HG02885 (cell line): ENCODE measurements around the gene OR14C36.
A peak's percentile ranks its signal among the peaks of the same experiment; 100 is the strongest.
"Not testable (repeated sequence)": the region's sequence is repeated elsewhere in the genome, so short reads cannot be mapped to it uniquely, and the experiment has no call there.

ENCODE experiments used
- ATAC-seq: cut with Tn5 transposase; IDR thresholded peaks from one replicate; pipeline ENCODE4 v1.9.1; 2021; ENCODE audit warnings: mild to moderate bottlenecking; ENCODE audit not compliant: unreplicated experiment, poor library complexity

Gene OR14C36, protein sequence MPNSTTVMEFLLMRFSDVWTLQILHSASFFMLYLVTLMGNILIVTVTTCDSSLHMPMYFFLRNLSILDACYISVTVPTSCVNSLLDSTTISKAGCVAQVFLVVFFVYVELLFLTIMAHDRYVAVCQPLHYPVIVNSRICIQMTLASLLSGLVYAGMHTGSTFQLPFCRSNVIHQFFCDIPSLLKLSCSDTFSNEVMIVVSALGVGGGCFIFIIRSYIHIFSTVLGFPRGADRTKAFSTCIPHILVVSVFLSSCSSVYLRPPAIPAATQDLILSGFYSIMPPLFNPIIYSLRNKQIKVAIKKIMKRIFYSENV

DNA sequence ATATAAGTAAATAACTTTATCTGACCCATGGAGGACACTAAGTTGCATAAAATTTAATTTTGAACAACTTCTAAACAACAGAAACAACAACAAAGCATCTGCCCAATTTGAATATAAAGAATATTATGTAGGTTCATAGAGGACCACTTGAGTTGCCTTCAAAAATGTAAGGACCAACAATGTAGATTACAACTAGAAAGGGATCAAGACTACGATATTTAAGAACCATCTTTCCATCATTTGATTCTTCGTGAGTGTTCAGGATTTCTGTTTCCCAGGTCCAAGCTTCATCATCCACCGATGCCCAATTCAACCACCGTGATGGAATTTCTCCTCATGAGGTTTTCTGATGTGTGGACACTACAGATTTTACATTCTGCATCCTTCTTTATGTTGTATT is at the start of gene OR14C36:
Gene OR14C36 (plus strand): TSS at position 301 of the 400 bp plus-strand sequence. CDS start 0 bp downstream, at position 301.
- ATAC-seq = no peak

DNA sequence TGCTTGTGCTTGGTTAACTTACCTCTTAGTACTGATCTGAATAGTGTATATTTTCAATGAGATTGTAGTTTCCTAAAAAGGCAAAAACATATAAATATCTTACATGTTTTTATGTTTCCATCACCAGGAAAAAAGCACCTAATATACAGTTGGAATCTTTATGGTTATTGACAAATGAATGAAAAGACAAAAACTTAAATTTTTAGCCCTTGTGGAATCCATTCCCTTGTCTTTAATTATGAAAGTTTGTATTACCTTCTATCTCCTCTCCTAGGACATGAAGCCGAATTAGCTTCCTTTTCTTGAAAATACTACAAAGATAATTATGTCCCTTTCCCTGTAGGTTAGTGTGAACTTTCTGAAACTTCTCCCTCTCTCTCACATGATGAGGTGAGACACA is 45.3 kb upstream of the OR14C36 start, which contains the start of gene OR2T12:
Gene OR2T12 (minus strand): TSS at position 101 of the 400 bp plus-strand sequence. CDS start 7,846 bp downstream, outside the sequence.
- ATAC-seq = no peak

DNA sequence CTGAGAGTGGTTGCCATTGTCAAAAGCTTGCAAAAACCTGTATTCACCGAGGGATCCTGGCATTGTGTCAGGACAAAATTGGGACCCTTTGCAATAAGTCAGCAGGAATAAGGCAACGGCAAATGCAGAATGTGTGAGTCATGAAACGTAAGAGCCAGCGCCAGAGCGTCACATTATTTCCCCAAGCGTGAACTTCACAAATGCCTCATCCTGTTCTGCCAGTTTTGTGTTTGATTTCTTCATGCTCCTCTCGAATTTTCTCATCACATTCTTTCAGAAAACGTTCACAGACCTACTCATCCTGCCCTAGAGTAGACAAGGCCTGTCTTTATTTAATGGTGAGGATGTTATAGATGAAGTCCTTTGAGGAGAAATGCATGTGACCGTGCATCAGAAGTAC is 42.9 kb upstream of the OR14C36 start:
- not testable (repeated sequence) for ATAC-seq

DNA sequence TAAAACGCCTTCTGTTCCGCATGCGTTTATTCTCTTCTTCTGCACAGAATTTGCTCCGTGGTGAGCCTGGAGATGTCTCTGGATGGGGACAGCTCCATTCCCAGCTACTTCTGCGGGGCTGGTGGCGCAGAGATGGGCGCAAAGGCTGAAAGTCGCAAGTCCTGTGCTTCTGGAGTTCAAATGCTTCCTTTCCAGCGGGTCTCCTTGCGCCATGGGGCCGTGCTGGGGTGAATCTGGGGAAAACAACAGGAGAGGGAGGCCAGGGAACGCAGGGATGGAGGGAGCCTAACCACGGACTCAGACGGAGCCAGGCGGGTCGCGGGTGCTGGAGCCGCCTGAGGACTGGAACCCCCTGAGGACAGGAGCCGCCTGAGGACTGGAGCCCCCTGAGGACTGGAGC is 42.5 kb upstream of the OR14C36 start:
- no peak for ATAC-seq

DNA sequence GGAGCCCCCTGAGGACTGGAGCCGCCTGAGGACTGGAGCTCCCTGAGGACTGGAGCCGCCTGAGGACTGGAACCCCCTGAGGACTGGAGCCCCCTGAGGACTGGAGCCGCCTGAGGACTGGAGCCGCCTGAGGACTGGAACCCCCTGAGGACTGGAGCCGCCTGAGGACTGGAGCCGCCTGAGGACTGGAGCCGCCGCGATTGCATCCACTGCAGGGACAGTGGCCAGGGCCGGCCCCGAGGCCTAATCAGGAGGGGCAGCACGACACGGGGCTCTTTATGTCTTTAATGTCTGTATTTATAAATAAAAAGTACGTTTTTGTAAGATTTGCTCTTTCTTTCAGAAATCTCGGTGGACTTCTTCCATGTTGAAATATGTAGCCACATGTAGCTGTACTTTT is 41.8 kb upstream of the OR14C36 start:
- ATAC-seq = not testable (repeated sequence)

DNA sequence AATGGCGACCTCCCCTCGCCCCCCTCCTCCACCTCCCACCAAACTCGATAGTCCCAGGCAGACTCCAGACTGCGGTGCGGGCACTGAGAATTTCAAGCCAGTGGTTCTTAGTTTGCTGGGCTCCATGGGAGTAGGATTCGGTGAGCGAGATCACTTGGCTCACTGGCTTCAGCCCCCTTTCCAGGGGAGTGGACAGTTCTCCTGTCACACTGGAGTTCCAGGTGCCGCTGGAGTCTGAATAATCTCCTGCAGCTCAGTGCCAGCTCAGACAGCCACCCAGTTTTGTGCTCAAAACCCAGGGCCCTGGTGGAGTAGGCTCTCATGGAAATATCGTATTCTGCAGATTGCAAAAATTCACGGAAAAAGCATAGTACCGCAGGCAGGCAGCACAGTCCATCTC is 31.8 kb upstream of the OR14C36 start:
- ATAC-seq = no peak

DNA sequence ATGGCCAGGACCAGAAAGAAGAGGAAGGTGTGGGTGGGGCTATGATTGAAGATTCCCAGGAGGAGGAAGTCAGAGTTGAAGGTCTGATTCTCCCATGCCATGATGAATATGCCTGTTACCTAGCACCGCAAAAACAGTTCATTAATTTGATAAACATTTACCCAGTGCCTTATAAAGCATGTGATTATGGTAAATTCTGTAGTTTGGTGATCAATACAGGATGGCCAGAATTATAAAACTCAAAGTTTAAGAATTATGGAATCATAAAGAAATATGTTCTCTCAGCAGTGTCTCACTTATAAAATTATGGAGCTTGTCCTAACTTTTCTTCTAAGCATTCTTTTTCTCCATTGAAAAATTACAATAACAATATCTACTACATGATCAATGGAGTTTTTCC is 24.1 kb upstream of the OR14C36 start, which contains the start of gene OR2M7:
Gene OR2M7 (minus strand): TSS at position 101 of the 400 bp plus-strand sequence. CDS start 0 bp downstream, at position 101.
- ATAC-seq = no peak

DNA sequence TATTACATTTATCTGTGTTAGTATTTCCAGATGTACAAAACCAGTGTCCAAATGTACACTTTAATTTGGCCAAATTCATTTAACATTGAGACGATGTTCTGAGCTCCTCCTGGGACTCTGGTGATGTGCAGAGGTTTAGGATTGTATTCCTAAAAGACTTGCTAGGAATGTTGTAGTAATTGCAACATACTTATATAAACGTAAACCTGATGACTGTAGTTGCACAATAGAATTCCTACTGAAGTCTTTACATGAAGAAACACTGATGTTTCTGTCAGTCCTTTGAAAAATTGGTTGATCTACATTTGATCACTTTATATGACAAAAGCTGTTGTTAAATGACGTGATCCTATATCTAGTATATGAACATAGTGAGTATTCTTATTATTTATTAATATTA is 5.1 kb upstream of the OR14C36 start:
- ATAC-seq = no peak

DNA sequence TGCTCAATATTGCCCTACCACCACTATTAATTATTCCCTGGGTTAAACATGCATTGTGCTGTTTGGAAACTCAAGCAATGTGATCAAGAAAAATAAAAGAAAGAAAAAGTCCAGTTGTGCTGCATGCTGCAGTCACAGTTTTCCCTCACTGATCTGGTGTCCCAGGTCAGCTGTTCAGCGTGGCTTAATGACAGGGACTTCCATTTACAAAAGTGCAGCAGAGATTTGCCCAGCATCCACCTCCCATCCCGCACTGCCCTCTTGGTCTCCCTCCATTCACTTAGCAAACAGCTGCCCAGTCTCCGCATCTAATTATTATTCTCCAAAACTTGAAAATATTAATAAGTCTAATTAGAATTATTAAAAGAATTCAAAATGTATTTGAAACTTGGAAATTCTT is 10.8 kb downstream of the OR14C36 start:
- no peak for ATAC-seq

DNA sequence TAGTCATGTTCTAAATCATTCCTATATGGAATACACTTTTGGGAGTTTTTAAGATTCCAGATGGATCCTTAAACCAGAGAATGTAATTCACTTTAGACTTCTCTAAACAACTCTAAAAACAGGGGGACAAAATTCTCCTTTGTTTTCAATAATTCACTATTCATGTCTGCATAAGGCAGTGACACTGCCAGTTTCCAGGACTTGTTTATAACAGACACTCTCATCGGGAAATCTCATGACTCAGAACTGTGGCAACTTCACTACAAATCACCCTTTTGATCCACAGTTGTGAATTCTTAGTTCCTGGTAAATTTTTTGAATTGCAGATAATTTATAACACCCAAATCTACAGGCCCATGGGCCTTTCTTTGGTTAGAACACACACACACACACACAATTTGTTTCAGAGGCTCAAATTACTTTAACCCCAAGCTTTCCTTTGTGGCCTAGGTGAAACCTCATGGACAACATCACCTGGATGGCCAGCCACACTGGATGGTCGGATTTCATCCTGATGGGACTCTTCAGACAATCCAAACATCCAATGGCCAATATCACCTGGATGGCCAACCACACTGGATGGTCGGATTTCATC is 12.6 kb downstream of the OR14C36 start, which contains the start of gene OR2T4:
Gene OR2T4 (plus strand): TSS at position 545 of the 595 bp plus-strand sequence. CDS start 0 bp downstream, at position 545.
- no peak for ATAC-seq

DNA sequence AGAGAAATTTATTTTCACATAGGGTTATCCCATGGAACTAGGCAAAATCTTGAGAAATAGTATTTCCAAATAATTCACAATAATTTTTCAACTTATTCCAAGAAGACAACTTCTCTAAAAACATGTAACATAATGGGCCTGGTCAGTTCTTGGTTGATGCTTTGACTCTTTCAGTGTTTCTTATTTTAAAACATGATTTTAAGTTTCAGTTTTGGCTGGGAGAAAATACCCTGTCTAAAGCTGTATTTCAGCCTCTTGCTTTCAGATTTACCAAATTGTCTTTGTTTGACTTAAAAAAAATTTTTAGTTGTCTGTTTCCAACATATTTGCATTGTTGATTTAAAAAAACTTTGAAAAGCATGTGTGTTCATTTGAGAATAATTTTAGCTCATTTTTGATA is 18.0 kb downstream of the OR14C36 start:
- peak; percentile 56 for ATAC-seq

DNA sequence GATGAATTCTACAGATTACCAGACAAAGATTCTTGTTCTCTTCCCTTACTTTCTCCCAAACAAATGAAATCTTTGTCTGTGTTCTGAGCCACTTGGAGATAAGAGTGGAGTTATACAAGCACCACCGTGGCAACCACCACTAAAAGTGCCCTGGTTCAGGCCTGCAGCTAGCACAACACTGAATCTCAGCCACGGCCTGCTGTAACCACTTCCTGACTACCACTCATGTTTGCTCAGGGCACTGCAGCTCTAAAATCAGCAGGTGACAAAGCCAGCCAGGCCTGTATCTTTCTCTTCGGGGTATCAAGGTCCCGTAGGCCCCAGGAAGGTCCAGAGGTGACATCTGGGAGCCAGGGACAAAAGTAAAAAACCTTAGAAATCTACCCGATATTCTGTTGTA is 23.8 kb downstream of the OR14C36 start:
- peak; percentile 44 for ATAC-seq

DNA sequence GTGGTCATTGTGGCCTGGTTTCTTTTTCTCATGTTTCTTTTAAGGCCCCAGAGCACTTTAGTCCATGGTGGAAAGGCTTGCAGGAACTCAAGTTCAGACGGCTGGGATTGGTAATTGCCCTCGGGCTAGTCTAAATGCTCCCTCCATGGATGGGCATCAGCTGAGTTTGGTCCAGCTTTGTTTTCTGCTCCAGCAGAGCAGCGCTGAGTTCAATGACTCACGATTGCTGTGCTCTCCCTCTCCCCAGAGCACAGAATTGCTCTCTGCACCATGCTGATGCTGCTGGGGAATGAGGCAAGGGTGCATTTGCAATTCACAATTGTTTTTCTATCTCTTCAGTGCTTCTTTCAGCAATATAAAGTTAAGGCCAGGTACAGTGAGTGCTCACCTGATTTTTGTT is 25.2 kb downstream of the OR14C36 start:
- no peak for ATAC-seq

DNA sequence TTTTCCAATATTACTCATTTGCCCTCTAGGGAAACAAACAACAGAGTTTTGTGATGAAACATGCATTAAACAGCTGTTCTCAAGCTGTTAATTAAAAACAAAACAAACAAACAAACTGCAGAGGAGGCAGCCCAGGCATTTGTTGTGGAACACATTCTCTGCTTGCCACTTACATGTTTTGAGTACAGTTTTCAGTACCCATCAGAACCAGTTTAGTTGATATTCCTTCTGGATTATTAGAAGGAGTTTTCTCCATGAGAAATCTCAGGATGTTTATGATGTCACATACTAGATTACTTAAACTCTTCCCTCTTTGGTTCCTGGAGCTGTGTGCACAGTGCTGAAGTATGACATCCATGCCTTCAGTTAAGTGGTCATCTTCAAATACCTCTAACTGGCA is 26.9 kb downstream of the OR14C36 start, which contains the start of gene OR2T6:
Gene OR2T6 (plus strand): TSS at position 301 of the 400 bp plus-strand sequence. CDS start 11,863 bp downstream, outside the sequence.
- ATAC-seq = no peak

DNA sequence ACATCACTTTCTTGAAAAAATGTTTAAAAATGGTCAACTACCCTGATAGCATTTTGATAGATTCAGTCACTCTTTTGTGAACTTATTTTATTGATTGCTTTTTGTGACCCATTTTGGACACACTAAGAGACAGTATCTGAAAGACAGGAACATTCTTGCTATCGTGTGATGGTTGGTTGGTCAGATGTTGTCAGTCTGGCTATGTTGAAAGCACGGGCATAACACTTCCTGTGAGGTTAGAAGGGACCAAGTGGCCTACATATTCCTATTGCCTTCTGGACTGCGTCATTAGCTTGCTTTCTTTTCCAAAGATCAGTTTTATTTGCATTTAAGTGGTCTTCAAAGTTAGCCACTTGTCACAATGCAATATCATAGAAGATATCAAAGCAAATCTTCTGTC is 28.3 kb downstream of the OR14C36 start:
- ATAC-seq = peak; percentile 41

DNA sequence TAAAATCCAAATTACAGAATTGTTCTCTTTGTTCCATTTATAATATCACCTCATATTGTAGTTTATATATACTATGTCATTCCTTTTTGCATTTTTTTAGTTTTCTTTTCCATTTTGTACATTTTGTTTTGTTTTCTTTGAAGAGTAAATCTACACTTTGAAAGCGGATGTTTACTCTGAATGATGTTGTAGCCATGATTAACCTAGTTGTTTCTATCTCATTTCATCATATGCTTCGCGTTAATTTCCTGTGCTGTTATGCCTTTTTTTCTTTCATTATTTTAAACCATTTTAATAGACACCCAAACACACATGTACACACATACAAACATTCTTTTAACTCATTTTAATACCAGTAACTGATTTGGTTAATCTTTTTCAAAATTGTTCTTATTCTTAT is 32.3 kb downstream of the OR14C36 start:
- no peak for ATAC-seq

DNA sequence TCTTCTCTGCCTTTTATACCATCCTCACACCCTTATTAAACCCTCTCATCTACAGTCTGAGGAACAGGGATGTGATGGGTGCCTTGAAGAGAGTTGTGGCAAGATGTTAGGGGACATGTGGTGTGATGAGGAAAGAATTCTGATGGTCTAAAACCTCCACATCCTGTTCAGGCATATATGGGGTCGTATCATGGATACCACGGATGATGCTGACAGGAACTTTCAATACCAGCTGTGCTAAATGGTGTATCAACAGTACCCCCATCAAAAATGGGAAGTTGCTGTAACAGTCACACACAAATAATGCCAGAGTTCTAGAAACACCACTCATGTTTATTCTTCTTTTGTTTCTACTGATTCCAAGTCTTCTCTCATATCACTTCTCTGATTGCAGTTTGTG is 39.9 kb downstream of the OR14C36 start:
- no peak for ATAC-seq

DNA sequence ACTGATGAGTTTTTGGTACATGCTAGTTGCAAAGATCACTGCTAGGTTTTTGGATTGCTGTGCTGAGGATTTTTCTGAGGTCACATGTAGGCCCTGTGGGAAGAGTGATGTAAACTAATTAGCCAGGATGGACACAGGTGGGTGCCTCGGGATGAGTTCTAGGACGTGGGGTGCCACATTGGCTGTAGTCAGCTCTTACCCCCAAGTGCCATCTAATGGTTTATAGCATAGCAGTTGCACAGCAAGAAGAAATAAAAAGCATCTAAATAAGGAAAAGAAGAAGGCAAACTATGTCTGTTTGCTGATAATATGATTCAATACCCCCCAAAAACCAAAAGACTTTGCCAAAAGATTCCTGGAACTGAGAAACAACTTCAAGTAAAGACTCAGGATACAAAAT is 44.5 kb downstream of the OR14C36 start:
- ATAC-seq = no peak
